Measurements from ENCODE around the gene LYPLA2.

GRCh38 chr1:23772049-23772853, 18.7 kb upstream of the LYPLA2 start:
- TF ChIP-seq POLR2AphosphoS5 (IDR thresholded peaks at IDR 0.05; ENCODE audit: borderline replicate concordance, low read depth, low read length): no peak
- TF ChIP-seq EZH2 (IDR thresholded peaks at IDR 0.05): no peak
- TF ChIP-seq FOXP2 (optimal IDR thresholded peaks at IDR 0.05; ENCODE audit: control extremely low read depth, extremely low read length, insufficient read depth): peak; percentile 48

Data from SK-N-MC (cell line).